Trophoblast cell (in vitro differentiated cells and primary cell): Measurements from ENCODE around the gene CEBPA.
A peak's percentile ranks its signal among the peaks of the same experiment; 100 is the strongest.

Source experiments
- DNase-seq, 2 donors: peaks; one replicate each; pipeline ENCODE4 v3.0.0-alpha.2; 2016
- H2AFZ ChIP-seq: 2 replicates; pipeline ENCODE4 v1.6.1; 2013; ENCODE audit warnings: low read length, moderate library complexity, mild to moderate bottlenecking; ENCODE audit not compliant: insufficient read depth, poor library complexity
- H2AK5ac ChIP-seq: 2 replicates; pipeline ENCODE4 v1.6.1; 2013; ENCODE audit warnings: mild to moderate bottlenecking, low read length
- H2BK120ac ChIP-seq: 2 replicates; pipeline ENCODE4 v1.6.1; 2013; ENCODE audit warnings: low read length, mild to moderate bottlenecking, moderate library complexity; ENCODE audit not compliant: insufficient read depth, poor library complexity
- H2BK12ac ChIP-seq: 2 replicates; pipeline ENCODE4 v1.6.1; 2013; ENCODE audit warnings: mild to moderate bottlenecking, low read length, moderate library complexity
- H2BK5ac ChIP-seq: 2 replicates; pipeline ENCODE4 v1.6.1; 2013; ENCODE audit warnings: low read length, low read depth, moderate library complexity, mild to moderate bottlenecking; ENCODE audit not compliant: poor library complexity
- H3K14ac ChIP-seq: 2 replicates; pipeline ENCODE4 v1.6.1; 2013; ENCODE audit warnings: mild to moderate bottlenecking, low read length
- H3K18ac ChIP-seq: 2 replicates; pipeline ENCODE4 v1.6.1; 2013; ENCODE audit warnings: mild to moderate bottlenecking, low read length
- H3K23ac ChIP-seq: 2 replicates; pipeline ENCODE4 v1.6.1; 2013; ENCODE audit warnings: low read length
- H3K27ac ChIP-seq: 2 replicates; pipeline ENCODE4 v1.5.1; 2013; ENCODE audit warnings: low read depth, mild to moderate bottlenecking, inconsistent platforms, low read length, moderate library complexity
- H3K27me3 ChIP-seq: 2 replicates; pipeline ENCODE4 v1.6.1; 2013; ENCODE audit warnings: inconsistent platforms, mild to moderate bottlenecking, low read length, moderate library complexity; ENCODE audit not compliant: insufficient read depth
- H3K36me3 ChIP-seq, 2 experiments: 1 replicate in 1 of 2; 2 replicates in 1 of 2; pipeline ENCODE4 v1.6.1; 2013; ENCODE audit warnings: low read length in 2 of 2, mild to moderate bottlenecking in 2 of 2, moderate library complexity in 1 of 2; ENCODE audit not compliant: insufficient read depth in 2 of 2, control insufficient read depth in 1 of 2
- H3K4ac ChIP-seq: 2 replicates; pipeline ENCODE4 v1.6.1; 2013; ENCODE audit warnings: low read depth, mild to moderate bottlenecking, low read length, moderate library complexity
- H3K4me1 ChIP-seq, 2 experiments: 1 replicate in 1 of 2; 2 replicates in 1 of 2; pipeline ENCODE4 v1.6.1; 2013; ENCODE audit warnings: low read length in 2 of 2, mild to moderate bottlenecking in 2 of 2, moderate library complexity in 1 of 2; ENCODE audit not compliant: insufficient read depth in 2 of 2, control insufficient read depth in 1 of 2
- H3K4me2 ChIP-seq: 2 replicates; pipeline ENCODE4 v1.6.1; 2013; ENCODE audit warnings: inconsistent platforms, mild to moderate bottlenecking, low read length, moderate library complexity
- H3K4me3 ChIP-seq: 2 replicates; pipeline ENCODE4 v1.5.1; 2013; ENCODE audit warnings: mild to moderate bottlenecking, low read depth, low read length, inconsistent platforms
- H3K79me1 ChIP-seq: one replicate; pipeline ENCODE4 v1.6.1; 2013; ENCODE audit warnings: low read length
- H3K79me2 ChIP-seq: 2 replicates; pipeline ENCODE4 v1.6.1; 2013; ENCODE audit warnings: low read length, mild to moderate bottlenecking; ENCODE audit not compliant: control insufficient read depth, insufficient read depth, poor library complexity
- H3K9ac ChIP-seq: 2 replicates; pipeline ENCODE4 v1.6.1; 2013; ENCODE audit warnings: mild to moderate bottlenecking, low read length
- H3K9me3 ChIP-seq: 2 replicates; pipeline ENCODE4 v1.6.1; 2013; ENCODE audit warnings: low read depth, mild to moderate bottlenecking, control low read depth, inconsistent platforms, low read length; ENCODE audit not compliant: insufficient read depth
- H4K12ac ChIP-seq: 2 replicates; pipeline ENCODE4 v1.6.1; 2013; ENCODE audit warnings: low read depth, mild to moderate bottlenecking, low read length, moderate library complexity
- H4K8ac ChIP-seq: 2 replicates; pipeline ENCODE4 v1.6.1; 2013; ENCODE audit warnings: low read depth, mild to moderate bottlenecking, low read length, moderate library complexity
- H4K91ac ChIP-seq: one replicate; pipeline ENCODE4 v1.6.1; 2013; ENCODE audit warnings: low read depth, mild to moderate bottlenecking, low read length, moderate library complexity
- WGBS: extraction: QIAGEN DNeasy Blood & Tissue Kit; methylation state at CpG from one replicate; pipeline ENCODE4 v1.1.7; 2013; ENCODE audit warnings: missing lambda C conversion rate; ENCODE audit not compliant: insufficient read length, insufficient coverage; ENCODE audit errors: extremely low coverage; 5-methylcytosine and 5-hydroxymethylcytosine counted together

The CEBPA gene

GRCh38 chr19:33275559-33275932 lies 26.8 kb downstream of the CEBPA start:
- Histone ChIP-seq H4K91ac (peak overlapping the region; percentile 61), H3K27ac (no peak overlapping the region), H2BK5ac (no peak overlapping the region), H3K27me3 (no peaks in the 10 kb centered on the region), H3K4ac (no peak overlapping the region), H3K9me3 (peaks cover 7% of the 10 kb centered on the region), H4K12ac (no peak overlapping the region), H3K4me1 (peaks cover 25 to 36% of the 10 kb centered on the region in 2 experiments), H2BK120ac (no peak overlapping the region), H3K36me3 (no peaks in the 10 kb centered on the region), H4K8ac (no peak overlapping the region), H3K79me1 (peaks cover 27% of the 10 kb centered on the region), H3K18ac (no peak overlapping the region), H3K4me3 (no peak overlapping the region), H2AFZ (no peak overlapping the region), H3K9ac (no peak overlapping the region), H3K14ac (peak overlapping the region; percentile 9), H2BK12ac (no peak overlapping the region), H2AK5ac (peak overlapping the region; percentile 67), H3K4me2 (no peak overlapping the region), H3K79me2 (no peaks in the 10 kb centered on the region), H3K23ac (no peak overlapping the region)
- WGBS = no CpG with 5 or more reads among the region's 5 CpGs
- DNase-seq = no peak

DNA sequence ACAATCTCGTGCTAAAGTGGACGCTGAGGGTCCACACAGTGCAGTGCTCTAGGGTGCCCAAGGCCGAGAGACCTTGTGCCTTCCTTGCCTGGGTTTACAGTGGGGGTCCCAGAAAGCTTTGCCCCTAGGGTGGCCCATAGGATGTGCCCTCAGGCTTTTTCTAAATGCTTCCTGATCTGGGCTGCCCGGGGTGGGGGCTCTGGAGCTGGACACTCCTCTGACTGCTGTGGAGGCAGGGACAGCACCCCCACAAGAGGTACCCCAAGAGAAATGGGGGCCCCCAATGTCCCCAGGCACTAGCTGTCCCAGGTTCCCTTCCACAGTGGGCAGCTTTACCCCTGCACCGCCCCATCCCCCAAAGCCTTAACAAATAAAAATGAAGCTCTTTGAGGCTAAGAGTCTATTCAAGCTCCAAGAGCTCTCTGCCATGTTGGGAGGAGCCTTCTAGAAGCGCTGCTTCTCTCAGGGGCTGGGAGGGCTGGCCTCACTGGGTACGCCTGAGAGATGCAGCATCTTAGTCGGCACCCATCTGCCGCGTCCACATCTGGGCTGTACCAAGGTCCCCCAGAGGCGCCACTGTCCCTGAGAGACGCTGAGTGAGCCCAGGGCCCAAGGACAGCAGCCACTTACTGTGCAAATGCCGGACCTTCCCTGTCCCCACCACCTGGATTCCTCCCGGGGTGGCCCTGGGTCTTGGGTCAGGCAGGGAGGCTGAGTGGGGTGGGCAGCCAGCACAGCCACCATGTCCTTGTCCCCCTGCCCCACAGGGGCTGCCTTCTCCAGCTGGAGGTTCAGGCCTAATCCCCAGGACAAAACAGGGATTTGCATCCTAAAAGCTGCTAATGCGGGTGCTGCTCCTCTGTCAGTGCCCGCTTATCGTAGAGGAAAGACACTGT lies 27.4 kb downstream of the CEBPA start:
- Histone ChIP-seq H2AFZ (no peak overlapping the region), H3K4ac (no peak overlapping the region), H3K4me1 (peaks cover 25 to 33% of the 10 kb centered on the region in 2 experiments), H4K12ac (no peak overlapping the region), H3K4me2 (no peak overlapping the region), H3K4me3 (no peak overlapping the region), H3K27ac (no peak overlapping the region), H4K91ac (peak overlapping the region; percentile 33), H3K9ac (no peak overlapping the region), H3K14ac (peak overlapping the region; percentile 4), H2AK5ac (peak overlapping the region; percentile 12), H3K36me3 (no peaks in the 10 kb centered on the region), H4K8ac (no peak overlapping the region), H3K79me2 (no peaks in the 10 kb centered on the region), H3K18ac (no peak overlapping the region), H2BK120ac (no peak overlapping the region), H3K23ac (no peak overlapping the region), H3K27me3 (no peaks in the 10 kb centered on the region), H2BK5ac (no peak overlapping the region), H3K9me3 (peaks cover 5% of the 10 kb centered on the region), H3K79me1 (peaks cover 24% of the 10 kb centered on the region), H2BK12ac (peak overlapping the region; percentile 21)
- WGBS = no CpG with 5 or more reads among the region's 17 CpGs
- DNase-seq = no peak

GRCh38 chr19:33273881-33274662 lies 28.3 kb downstream of the CEBPA start:
- Histone ChIP-seq H2AFZ (no peak overlapping the region), H3K36me3 (no peaks in the 10 kb centered on the region), H3K4me3 (peak overlapping the region; percentile 2), H3K14ac (peak overlapping the region; percentile 21), H3K18ac (no peak overlapping the region), H3K79me2 (no peaks in the 10 kb centered on the region), H2AK5ac (no peak overlapping the region), H3K27ac (no peak overlapping the region), H2BK120ac (no peak overlapping the region), H3K79me1 (peaks cover 23% of the 10 kb centered on the region), H4K91ac (peak overlapping the region; percentile 3), H3K4me2 (no peak overlapping the region), H3K4me1 (peaks cover 25 to 29% of the 10 kb centered on the region in 2 experiments), H2BK5ac (no peak overlapping the region), H2BK12ac (no peak overlapping the region), H3K23ac (no peak overlapping the region), H3K9ac (no peak overlapping the region), H3K9me3 (peaks cover 5% of the 10 kb centered on the region), H4K8ac (no peak overlapping the region), H3K27me3 (no peaks in the 10 kb centered on the region), H3K4ac (no peak overlapping the region), H4K12ac (no peak overlapping the region)
- DNase-seq = no peak
- WGBS = no CpG with 5 or more reads among the region's 16 CpGs

- H3K9me3 ChIP-seq = peaks cover 5% of the 10 kb centered on the region
- H2BK5ac ChIP-seq = no peak overlapping the region
- no peak overlapping the region for H2AFZ ChIP-seq
- H3K79me1 ChIP-seq = peaks cover 17% of the 10 kb centered on the region
- no peak overlapping the region for H3K23ac ChIP-seq
- no peak overlapping the region for H3K4ac ChIP-seq
- no CpG with 5 or more reads among the region's 26 CpGs for WGBS
- no peak overlapping the region for H4K12ac ChIP-seq
- H3K4me2 ChIP-seq = no peak overlapping the region
- H4K91ac ChIP-seq = no peak overlapping the region
- DNase-seq = no peak
- H3K9ac ChIP-seq = no peak overlapping the region
- no peaks in the 10 kb centered on the region for H3K79me2 ChIP-seq
- no peak overlapping the region for H3K4me3 ChIP-seq
- peak overlapping the region; percentile 21 for H3K14ac ChIP-seq
- no peaks in the 10 kb centered on the region for H3K36me3 ChIP-seq
- no peaks in the 10 kb centered on the region for H3K27me3 ChIP-seq
- H3K18ac ChIP-seq = no peak overlapping the region
- no peak overlapping the region for H4K8ac ChIP-seq
- peaks cover 18 to 22% of the 10 kb centered on the region in 2 experiments for H3K4me1 ChIP-seq
- H3K27ac ChIP-seq = no peak overlapping the region
- peak overlapping the region; percentile 26 for H2BK12ac ChIP-seq
- no peak overlapping the region for H2BK120ac ChIP-seq
- H2AK5ac ChIP-seq = peak overlapping the region; percentile 11
These were observed 29.1 kb downstream of the CEBPA start for GRCh38 chr19:33273065-33273736.
